ENCODE measurements around the gene YEATS4. TPM values are rescaled to one million over a fixed set of nuclear protein-coding genes. Genes with fewer than 3 reads are reported as not detected.

Gene YEATS4
- total and polyA plus RNA-seq, 12 donors, result 5.6 to 57.9 (median 16.4) TPM

DNA sequence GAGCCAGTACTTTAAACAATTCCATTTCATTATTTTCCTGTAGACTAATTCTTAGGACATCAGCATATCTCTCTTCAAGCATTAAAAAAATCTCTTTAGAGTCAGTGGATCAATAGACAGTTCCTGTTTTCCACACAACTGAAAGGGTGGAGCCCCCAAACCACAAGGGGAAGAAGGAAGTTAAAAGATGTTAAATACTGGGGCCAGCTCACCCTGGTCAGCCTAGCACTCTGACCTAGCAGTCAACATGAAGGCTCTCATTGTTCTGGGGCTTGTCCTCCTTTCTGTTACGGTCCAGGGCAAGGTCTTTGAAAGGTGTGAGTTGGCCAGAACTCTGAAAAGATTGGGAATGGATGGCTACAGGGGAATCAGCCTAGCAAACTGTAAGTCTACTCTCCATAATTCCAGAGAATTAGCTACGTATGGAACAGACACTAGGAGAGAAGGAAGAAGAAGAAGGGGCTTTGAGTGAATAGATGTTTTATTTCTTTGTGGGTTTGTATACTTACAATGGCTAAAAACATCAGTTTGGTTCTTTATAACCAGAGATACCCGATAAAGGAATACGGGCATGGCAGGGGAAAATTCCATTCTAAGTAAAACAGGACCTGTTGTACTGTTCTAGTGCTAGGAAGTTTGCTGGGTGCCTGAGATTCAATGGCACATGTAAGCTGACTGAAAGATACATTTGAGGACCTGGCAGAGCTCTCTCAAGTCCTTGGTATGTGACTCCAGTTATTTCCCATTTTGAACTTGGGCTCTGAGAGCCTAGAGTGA lies 11.2 kb upstream of the YEATS4 start, which contains the start of gene LYZ:
LYZ (plus strand) TSS at position 220 of the 777 bp plus-strand sequence; CDS start at position 248, 28 bp downstream.
- TF ChIP-seq, protein P1, sequence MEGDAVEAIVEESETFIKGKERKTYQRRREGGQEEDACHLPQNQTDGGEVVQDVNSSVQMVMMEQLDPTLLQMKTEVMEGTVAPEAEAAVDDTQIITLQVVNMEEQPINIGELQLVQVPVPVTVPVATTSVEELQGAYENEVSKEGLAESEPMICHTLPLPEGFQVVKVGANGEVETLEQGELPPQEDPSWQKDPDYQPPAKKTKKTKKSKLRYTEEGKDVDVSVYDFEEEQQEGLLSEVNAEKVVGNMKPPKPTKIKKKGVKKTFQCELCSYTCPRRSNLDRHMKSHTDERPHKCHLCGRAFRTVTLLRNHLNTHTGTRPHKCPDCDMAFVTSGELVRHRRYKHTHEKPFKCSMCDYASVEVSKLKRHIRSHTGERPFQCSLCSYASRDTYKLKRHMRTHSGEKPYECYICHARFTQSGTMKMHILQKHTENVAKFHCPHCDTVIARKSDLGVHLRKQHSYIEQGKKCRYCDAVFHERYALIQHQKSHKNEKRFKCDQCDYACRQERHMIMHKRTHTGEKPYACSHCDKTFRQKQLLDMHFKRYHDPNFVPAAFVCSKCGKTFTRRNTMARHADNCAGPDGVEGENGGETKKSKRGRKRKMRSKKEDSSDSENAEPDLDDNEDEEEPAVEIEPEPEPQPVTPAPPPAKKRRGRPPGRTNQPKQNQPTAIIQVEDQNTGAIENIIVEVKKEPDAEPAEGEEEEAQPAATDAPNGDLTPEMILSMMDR (IDR thresholded peaks at IDR 0.05), result no peak
- peak in 1 of 2 donors; percentile 24 for TF ChIP-seq POLR2A (IDR thresholded peaks at IDR 0.05)
- H3K4me3 ChIP-seq, result no peak within 1 kb of the TSS
- intact Hi-C loops (cut with DNase I), result no loop called here

DNA sequence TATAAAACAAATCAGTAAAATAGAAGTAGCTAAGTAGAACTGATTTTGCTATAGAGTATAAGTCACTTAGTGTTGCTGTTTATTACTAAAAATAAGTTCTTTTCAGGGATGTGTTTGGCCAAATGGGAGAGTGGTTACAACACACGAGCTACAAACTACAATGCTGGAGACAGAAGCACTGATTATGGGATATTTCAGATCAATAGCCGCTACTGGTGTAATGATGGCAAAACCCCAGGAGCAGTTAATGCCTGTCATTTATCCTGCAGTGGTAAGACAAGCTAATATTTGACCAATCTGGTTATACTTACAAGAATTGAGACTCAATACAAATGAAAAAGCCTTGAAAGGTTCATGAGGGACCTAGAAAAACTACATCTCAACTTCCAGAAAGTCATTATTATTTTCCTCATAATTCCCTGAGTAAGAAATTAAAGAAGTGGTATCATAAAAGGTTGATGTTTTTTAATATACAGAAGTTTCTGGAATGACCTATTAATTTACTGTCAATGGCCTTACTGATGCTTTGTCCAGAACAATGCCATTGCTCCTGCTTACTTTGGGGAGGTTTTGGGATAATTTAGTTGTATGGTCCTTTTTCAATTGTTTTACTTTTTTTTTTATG lies 9.4 kb upstream of the YEATS4 start:
- no peak for TF ChIP-seq POLR2A (IDR thresholded peaks at IDR 0.05)
- TF ChIP-seq, protein P1 (IDR thresholded peaks at IDR 0.05), result no peak
- no peaks in the 10 kb centered on the region for H3K9me3 ChIP-seq (replicated peaks in 1 of 3)
- no peaks in the 10 kb centered on the region for H3K27me3 ChIP-seq
- peak overlapping the region in 1 of 4 donors; percentile 17 for H3K4me3 ChIP-seq
- no peak for DNase-seq
- intact Hi-C loops (cut with DNase I), result no loop called here
- no peaks in the 10 kb centered on the region for H3K4me1 ChIP-seq (replicated peaks in 1 of 2)
- 74 to 85% (median 78%) methylated on average over 2 of the region's 2 CpGs for WGBS, 4 donors
- no peaks in the 10 kb centered on the region for H3K36me3 ChIP-seq (replicated peaks in 1 of 2)
- no peak overlapping the region for H3K27ac ChIP-seq

More for the DNA sequence above, 11.2 kb upstream of the YEATS4 start, which contains the start of gene LYZ:
- DNase-seq, result peak in 1 of 7 donors; percentile 25
- WGBS, 4 donors, result 69 to 80% (median 74%) methylated on average over 4 of the region's 4 CpGs
- Histone ChIP-seq H3K36me3 (replicated peaks in 1 of 2) (no peaks in the 10 kb centered on the region), H3K9me3 (replicated peaks in 1 of 3) (no peaks in the 10 kb centered on the region), H3K4me1 (replicated peaks in 1 of 2) (no peaks in the 10 kb centered on the region), H3K27ac (peak within 1 kb of the TSS in 1 of 5 donors; percentile 41), H3K27me3 (no peaks in the 10 kb centered on the region)

DNA sequence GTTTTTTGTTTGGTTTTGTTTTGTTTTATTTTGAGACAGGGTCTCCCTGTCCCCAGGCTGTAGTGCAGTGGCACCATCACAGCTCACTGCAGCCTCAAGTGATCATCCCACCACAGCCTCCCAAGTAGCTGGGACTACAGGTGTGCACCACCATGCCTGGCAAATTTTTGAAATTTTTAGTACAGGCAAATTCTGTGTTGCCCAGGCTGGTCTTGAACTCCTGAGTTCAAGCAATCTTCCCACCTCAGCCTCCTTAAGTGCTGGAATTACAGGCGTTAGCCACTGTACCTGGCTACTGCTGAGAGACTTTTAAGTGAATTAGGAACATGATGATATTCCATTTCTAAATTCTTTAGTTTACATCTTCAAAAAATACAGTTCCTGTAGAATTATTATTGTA lies 8.8 kb upstream of the YEATS4 start:
- intact Hi-C loops (cut with DNase I), result no loop called here
- no peaks in the 10 kb centered on the region for H3K27me3 ChIP-seq
- no peaks in the 10 kb centered on the region for H3K9me3 ChIP-seq (replicated peaks in 1 of 3)
- H3K27ac ChIP-seq, result no peak overlapping the region
- H3K4me3 ChIP-seq, result no peak overlapping the region
- no peaks in the 10 kb centered on the region for H3K36me3 ChIP-seq (replicated peaks in 1 of 2)
- WGBS, 4 donors, result 65 to 86% (median 82%) methylated on average over 1 of the region's 1 CpG
- no peak for TF ChIP-seq POLR2A (IDR thresholded peaks at IDR 0.05)
- TF ChIP-seq, protein P1 (IDR thresholded peaks at IDR 0.05), result no peak
- DNase-seq, result no peak
- H3K4me1 ChIP-seq (replicated peaks in 1 of 2), result no peaks in the 10 kb centered on the region

DNA sequence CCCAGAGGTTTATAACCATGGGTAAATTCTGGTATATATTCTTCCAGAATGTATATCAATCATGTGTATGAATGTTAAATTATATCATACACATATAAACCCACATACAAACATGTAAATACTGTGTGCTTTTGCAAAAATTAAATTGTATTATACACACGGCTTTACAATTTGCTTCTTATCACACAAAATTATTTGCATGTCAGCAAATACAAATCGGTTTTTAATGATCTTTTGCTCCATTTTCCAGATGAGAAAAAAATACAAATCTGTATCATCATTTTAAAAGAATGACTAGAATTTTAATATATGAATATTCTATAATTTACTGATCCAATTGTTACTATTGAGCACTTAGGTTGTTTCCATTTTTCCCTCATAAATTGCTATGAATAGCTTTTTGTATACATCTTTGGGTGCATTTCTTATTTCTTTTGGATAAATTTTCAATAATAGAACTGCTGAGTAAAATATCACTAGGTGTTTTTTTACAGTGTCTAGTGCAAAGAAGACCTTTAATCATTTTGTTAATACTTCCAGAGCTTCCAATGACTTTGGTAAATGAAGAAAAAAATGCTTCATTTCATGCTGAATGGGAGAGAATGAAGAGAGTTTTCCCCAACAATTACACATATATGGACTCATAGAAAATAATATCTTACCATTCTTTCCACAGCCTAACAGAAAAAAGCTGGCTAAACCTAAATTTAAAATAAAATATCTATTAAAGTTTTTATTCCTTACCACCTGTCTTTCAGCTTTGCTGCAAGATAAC lies 7.9 kb upstream of the YEATS4 start:
- Histone ChIP-seq H3K27ac (no peak overlapping the region), H3K4me3 (no peak overlapping the region), H3K9me3 (replicated peaks in 1 of 3) (no peaks in the 10 kb centered on the region), H3K36me3 (replicated peaks in 1 of 2) (no peaks in the 10 kb centered on the region), H3K4me1 (replicated peaks in 1 of 2) (no peaks in the 10 kb centered on the region), H3K27me3 (no peaks in the 10 kb centered on the region)
- no peak for DNase-seq
- intact Hi-C loops (cut with DNase I), result no loop called here
- WGBS, 4 donors, result 61 to 79% (median 71%) methylated on average over 2 of the region's 2 CpGs
- TF ChIP-seq POLR2A (IDR thresholded peaks at IDR 0.05), result no peak
- TF ChIP-seq, protein P1 (IDR thresholded peaks at IDR 0.05), result no peak
